ENCODE data around the gene NCBP3.
"Not testable (repeated sequence)": the region's sequence is repeated elsewhere in the genome, so short reads cannot be mapped to it uniquely, and the experiment has no call there.

The NCBP3 gene

DNA sequence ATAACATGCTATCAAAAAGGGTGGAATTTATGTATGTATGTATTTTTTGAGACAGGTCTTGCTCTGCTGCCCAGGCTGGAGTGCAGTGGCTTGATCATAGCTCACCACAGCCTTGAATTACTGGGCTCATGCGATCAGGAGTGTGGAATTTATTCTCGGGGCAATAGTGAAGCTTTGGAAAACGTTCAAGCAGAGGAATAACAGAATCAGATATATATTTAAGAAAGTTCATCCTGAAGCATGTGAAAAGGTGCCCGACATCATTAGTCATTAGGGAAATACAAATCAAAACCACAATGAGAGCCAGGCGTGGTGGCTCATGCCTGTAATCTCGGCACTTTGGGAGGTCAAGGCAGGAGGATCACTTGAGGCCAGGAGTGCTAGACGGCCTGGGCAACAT lies 37.3 kb downstream of the NCBP3 start:
- no peak for DNase-seq

GRCh38 chr17:3805581-3805980 lies 40.5 kb downstream of the NCBP3 start:
- DNase-seq: no peak

DNA sequence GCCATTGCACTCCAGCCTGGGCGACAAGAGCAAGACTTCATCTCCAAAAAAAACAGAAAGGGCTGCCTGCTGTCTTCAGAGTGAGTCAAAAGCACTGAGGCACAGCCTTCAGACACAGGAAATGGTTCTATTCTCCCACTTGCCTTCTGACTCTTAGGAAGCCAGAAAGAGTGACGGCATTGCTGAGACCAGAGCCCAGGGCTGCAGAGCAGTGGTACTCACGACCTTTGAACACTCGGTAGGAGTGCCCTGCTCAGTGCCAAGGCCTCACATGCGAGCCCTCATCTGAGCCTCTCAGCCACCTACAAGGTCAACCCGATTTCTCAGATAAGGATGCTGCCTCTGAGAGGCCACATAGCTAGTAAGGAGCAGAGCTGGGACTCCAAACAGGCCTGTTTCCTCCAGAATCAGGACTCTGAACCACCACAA lies 41.5 kb downstream of the NCBP3 start:
- no peak for DNase-seq

- no peak for DNase-seq
These were observed 42.8 kb downstream of the NCBP3 start for GRCh38 chr17:3803308-3803640.

- no peak for DNase-seq
These were observed 43.4 kb downstream of the NCBP3 start for GRCh38 chr17:3802461-3803307.

- no peak for DNase-seq
These were observed 44.3 kb downstream of the NCBP3 start for GRCh38 chr17:3801792-3802191.

DNA sequence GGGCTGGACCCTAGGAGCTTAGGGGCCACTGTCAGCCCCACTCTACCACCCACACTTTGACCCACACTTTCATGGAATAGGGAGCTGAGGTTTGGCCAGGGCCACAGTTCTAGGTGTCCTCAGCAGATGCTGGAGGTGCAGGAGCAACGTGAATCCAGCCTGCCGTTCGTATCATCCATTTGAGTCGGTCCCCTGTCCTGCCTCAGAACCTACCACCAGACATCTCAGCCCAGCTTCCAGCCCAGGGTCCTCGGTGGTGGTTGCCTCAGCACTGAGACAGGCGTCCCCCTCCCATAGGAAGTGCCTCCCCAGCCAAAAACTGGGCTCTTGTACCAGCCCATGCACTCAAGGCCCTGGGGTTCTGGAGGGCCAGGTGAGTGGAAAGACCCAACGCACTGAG lies 44.7 kb downstream of the NCBP3 start:
- no peak for DNase-seq

DNA sequence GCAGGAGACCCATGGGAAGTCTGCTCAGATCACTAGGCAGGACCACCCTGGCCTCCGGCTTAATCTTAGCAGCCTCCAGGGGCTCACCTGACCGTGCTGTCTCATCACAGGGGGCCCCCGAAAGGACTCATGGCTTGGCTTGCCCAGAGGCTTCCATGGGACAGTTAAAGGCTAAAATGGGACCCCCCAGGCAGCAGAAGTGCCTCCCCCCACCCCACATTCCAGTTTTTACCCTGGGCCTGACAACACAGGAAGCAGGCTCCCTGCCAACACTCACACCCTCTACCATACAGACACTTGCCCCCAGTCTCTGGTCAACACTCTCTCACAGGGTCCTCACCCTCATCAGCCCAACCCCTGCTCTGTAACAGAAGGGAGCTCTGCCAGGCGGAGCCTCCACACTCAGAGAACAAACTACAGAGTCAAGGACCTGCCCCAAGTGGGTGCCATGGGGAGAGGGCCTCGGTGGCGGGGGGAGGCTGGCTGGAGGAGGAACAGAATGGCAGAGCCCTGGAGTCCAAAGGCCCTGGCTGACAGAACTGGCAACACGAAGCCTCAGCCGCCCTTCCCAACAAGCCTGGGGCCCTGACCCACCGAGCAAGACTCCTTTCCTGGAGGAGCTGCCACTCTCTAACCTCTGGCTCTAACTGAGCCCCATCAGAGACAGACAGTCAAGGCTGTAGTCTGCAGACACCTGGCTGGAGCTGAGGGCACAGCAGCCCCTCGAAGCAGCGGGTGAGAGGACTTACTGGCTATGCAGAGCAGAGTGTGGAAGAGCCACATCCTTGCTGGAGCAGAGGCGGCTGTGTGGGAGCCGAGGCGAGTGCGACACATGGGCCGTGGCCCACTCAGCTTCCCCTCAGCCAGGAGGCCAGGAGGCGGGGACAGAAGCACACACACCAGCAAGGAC lies 45.4 kb downstream of the NCBP3 start, which contains the start of gene ITGAE:
TSS of gene ITGAE (minus strand) at position 827 of the 910 bp plus-strand sequence. CDS start at position 783, 44 bp downstream.
- DNase-seq: no peak

DNA sequence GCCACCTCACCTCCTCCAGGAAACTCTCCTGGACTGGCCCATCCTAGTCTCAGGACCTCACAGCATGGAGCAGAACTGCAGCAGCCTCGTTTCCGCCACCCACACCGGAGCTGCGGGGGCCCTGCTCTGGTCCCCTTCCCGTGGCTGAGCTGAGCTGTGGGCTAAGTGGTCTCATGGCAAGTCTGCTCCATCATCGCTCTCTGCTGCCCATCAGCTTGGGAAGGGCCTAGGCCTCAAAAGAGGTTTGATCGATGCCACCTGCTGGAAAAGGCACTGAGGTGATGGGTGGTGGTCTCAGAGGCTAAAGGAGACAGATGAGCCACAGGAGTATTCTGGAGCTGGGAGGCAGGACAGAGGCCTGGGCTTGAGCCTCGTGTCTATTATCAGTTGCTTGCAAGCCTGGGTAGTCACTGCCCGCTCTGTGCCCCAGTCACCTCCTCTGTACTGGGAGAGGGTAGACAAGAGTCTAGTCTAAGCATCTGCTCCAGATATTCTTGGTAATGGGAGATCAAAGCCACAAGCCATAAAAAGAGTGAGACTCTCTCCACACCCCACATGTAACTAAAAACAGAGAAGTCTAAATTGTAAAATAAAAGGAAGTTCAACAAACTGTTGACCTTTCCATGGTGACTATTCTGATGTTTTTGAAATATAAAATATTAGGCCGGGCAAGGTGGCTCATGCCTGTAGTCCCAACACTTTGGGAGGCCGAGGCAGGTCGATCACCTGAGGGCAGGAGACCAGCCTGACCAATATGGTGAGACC lies 46.7 kb downstream of the NCBP3 start:
- DNase-seq: no peak

DNA sequence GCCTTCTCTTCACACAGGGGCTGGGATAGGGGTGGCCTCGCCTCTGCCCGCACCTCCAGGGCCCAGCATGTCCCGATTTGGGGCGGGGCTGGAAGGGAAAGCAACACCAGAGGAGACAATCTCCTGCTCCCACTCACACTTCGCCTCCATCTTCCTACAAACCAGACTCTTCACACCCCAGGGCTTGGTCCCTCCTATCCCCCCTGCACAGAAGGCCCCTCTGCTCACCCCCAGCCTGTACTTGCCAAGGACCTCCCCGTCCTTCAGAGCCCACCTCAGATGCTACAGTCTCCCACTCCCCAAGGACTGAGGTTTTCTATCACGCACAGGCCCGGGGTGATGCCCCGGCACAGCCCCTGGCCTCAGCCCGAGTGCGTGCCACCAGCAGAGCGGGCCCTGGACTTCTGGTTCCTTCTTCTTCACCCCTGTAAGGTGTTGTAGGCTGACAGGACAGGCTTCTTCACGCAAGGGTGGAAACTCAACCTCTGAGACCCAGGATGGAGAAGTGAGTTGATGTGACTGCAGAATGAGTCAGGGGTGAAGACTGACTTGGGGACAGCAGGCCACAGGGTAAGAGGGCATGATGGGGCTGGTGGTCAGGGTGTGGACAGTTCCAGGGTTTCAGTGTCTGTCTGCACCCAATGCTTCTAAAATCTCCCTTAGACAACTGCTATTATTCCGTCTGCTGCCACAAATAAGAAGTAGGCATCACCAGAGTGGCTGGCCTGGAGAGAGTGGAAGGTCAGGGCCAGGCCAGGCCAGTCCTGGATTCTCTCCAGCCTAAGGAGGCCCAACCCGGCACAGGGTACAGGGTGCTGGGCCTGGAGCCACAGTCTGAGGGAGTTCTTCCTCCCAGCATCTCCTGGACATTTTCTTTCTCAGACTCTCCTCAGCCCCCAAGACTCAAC lies 47.5 kb downstream of the NCBP3 start:
- DNase-seq: no peak

DNA sequence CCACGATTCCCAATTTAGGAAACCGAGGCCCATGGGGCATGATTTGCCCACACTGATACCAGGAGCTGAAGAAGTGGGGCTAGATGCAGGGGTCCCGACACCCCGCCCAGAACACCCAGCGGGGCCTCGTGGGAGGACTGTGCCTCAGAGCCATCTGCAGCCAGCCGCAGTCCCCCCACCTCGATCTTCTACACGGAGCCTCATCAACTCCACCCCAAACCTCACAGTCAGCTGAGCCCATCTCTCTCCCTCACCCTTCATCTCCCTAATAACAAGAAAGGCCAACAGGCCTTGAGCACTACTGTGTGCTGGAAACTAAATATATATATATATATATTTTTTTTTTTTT lies 49.2 kb downstream of the NCBP3 start:
- DNase-seq: no peak

- no peak for DNase-seq
These were observed 49.8 kb downstream of the NCBP3 start for GRCh38 chr17:3796110-3796821.

GRCh38 chr17:3795390-3796102 lies 50.5 kb downstream of the NCBP3 start:
- DNase-seq: no peak

DNA sequence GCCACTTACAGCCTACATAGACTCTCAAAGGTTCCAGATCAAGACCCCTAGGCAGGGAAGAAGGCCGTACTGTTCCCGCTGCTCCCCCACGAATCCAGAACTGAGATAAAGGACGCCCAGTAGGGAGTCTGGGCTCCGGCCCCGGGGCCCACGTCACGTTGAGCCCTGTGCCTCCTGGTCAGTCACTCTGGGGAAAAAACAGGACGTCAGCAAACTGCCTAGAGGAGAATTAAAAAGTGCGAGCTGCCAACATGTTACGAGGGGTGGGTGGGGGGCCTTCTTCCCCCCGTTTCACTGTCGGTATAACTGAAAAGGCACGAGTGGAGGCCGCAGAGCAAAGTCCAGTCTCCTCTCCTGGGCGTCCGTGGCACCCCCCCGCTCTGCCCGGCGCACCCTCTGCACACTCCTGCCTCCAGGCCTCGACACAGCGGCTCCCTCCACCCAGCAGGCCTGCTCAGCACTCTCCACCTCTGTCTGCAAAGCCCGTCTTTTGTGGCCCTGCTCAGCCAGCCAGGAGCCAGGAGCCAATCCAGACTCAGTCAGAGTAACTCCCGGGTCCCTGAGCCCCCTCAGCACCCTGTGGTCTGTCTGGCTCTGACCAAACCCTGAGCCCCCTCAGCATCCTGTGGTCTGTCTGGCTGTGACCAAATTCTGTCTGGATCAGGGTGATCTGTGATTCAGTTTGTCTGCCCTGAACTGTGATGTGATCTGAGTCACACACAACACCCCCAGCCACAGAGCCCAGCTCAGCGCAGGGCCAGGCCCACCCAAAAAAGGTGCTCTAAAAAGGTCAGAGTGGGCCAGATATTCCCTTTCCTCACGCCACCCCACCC lies 51.3 kb downstream of the NCBP3 start:
- no peak for DNase-seq

DNA sequence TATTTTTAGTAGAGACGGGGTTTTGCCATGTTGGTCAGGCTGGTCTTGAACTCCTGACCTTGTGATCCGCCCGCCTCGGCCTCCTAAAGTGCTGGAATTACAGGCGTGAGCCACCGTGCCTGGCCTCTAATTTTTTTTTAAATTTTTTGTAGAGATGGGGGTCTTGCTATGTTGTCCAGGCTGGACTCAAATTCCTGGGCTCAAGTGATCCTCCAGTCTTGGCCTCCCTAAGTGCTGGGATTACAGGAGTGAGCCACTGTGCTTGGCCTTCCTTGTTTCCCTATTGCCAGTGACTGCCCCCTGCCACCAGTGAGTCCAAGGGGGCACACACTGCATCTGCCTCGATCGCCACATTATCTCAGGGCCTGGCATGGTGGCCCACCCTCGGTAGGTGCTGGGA lies 51.9 kb downstream of the NCBP3 start:
- DNase-seq: not testable (repeated sequence)

DNA sequence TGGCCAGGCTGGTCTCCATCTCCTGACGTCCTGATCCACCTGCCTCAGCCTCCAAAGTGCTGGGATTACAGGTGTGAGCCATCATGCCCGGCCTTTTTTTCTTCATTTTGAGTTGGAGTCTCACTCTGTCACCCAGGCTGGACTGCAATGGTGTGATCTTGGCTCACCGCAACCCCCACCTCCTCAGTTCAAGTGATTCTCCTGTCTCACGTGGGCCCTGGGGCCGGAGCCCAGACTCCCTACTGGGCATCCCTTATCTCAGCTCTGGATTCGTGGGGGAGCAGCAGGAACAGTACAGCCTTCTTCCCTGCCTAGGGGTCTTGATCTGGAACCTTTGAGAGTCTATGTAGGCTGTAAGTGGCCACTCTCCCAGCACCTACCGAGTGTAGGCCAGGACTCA lies 52.8 kb downstream of the NCBP3 start:
- not testable (repeated sequence) for DNase-seq

- no peak for DNase-seq
These were observed 53.6 kb downstream of the NCBP3 start for GRCh38 chr17:3792481-3792880.

DNA sequence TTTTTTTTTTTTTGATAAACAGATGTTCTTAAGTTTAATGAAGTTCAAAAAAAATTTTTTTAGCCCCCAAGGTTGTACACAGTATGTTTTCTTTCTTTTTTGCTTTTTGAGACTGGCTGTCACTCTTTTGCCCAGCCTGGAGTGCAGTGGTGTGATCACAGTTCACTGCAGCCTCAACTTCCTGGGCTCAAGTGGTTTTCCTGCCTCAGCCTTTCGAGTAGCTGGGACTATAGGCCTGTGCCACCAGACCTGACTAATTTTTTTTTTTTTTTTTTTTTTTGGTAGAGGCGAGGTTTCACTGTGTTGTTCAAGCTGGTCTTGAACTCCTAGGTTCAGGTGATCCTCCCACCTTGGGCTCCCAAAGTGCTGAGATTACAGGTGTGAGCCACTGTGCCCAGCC lies 57.8 kb downstream of the NCBP3 start:
- no peak for DNase-seq

DNA sequence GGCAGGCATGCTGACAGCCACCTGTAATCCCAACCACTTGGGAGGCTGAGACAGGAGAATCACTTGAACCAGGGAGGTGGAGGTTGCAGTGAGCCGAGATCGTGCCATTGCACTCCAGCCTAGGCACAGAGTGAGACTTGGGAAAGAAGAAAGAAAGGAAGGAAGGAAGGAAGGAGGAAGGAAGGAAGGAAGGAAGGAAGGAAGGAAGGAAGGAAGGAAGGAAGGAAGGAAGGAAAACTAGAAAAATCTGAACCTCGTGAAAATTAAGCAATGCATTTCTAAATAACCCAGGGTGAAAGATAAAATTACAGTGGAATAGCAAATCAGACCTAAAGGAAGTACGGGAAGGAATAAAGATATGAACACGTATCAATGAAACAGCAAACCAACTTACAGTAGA lies 60.7 kb downstream of the NCBP3 start:
- not testable (repeated sequence) for DNase-seq

DNA sequence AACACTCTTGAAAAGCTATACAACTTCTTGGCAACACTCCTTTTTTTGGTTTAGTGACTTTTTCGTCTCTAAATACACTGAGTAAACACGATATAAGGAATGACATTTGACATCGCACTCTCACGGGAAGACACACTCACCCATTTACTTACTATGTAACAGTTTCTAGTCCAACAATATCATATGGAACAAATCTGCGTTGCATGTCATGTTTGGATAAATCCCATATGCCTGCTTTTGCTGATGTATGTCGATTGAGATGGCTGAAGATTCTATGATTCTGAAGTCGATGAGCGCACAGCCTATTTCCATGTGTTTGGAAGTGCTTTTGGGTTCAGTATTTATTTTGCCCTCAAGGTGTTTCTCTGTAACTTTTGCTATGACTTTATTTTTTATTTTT lies 63.3 kb downstream of the NCBP3 start:
- DNase-seq: no peak
